HUDEP-2 (cell line): ENCODE results near the gene MMP24.

Experiments
- DNase-seq, 76 experiments: peaks; one replicate each; lab custom pipeline; 2025; ENCODE audit not compliant: unreplicated experiment in 76 of 76; lab: John Stamatoyannopoulos, UW

Gene MMP24

DNA sequence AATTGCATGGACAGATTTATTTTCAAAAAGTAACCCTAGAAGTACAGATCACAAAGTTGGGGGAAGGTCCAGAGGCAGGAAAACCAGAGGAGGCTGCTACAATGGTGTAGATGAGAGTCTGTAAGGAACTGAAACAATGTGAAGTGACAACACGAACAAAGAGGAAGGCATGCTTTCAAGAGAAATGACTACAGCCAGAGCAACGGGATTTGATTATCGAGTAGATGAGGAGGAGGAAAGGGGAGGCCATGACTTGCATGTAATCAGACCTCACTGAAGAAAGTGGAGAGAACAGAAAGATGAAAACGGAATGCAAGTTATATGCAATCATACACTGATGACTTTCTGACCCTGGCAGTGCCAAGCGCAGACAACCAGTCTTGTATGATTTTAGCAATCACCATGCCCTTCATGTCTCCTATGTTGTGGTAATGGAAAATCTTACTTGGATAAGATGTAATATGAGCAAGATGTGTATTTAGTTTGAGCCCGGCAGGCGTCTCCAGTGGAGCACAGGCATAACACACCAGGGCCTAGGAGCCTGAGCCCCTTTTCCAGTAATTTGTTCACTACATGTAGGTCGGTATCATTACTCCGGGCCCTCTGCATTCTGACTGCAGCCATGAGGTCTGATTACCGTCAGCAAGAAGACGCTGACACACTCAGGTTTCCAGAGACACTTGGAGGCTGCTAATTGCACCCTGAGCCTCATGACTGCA lies 99.7 kb downstream of the MMP24 start:
- DNase-seq, result no peak
